ENCODE data around the gene GALNT9. TPM values are rescaled to one million over a fixed set of nuclear protein-coding genes. Genes with fewer than 3 reads are reported as not detected.

GALNT9 gene
- total RNA-seq, 2 experiments from 2014 or later = not detected

GRCh38 chr12:132229193-132229760, 100.1 kb downstream of the GALNT9 start:
- ChIA-PET POLR2A (no interaction called here), CTCF (no interaction called here)
- no peaks in the 10 kb centered on the region for H3K4me1 Mint-ChIP-seq (ENCODE audit: low read depth)
- H3K4me1 ChIP-seq (ENCODE audit: insufficient read depth, low read length) = no peaks in the 10 kb centered on the region
- no peak for ATAC-seq (ENCODE audit: poor library complexity)
- H3K27ac Mint-ChIP-seq = no peak overlapping the region
- intact Hi-C loops (cut with DNase I, micrococcal nuclease) = no loop called here
- H3K9me3 ChIP-seq (ENCODE audit: control insufficient read depth in 1 of 2, insufficient read depth in 1 of 2, low read length in 2 of 2) = peaks cover 0 to 7% of the 10 kb centered on the region in 2 experiments
- H3K36me3 ChIP-seq (ENCODE audit: insufficient read depth, low read length) = no peaks in the 10 kb centered on the region
- DNase-seq = no peak
- H3K36me3 Mint-ChIP-seq (ENCODE audit: low read depth) = no peaks in the 10 kb centered on the region
- H3K27me3 Mint-ChIP-seq = peaks cover 11% of the 10 kb centered on the region
- H3K4me3 ChIP-seq (ENCODE audit: low read length) = no peak overlapping the region
- TF ChIP-seq CTCF (IDR thresholded peaks at IDR 0.05) = no peak
- H3K9me3 Mint-ChIP-seq = no peaks in the 10 kb centered on the region
- no peak overlapping the region for H3K4me3 Mint-ChIP-seq
- no peak overlapping the region for H3K27ac ChIP-seq (ENCODE audit: low read depth in 1 of 2, low read length in 2 of 2)
- H3K27me3 ChIP-seq (ENCODE audit: control insufficient read depth in 1 of 2, insufficient read depth in 2 of 2, low read length in 2 of 2) = peaks cover 8 to 13% of the 10 kb centered on the region in 2 experiments

- Mint-ChIP-seq H3K36me3 (ENCODE audit: low read depth) (no peaks in the 10 kb centered on the region), H3K9me3 (no peaks in the 10 kb centered on the region), H3K27me3 (peaks cover 11% of the 10 kb centered on the region), H3K27ac (no peak overlapping the region), H3K4me3 (no peak overlapping the region), H3K4me1 (ENCODE audit: low read depth) (no peaks in the 10 kb centered on the region)
- no peak for TF ChIP-seq CTCF (IDR thresholded peaks at IDR 0.05)
- DNase-seq (no peak), ATAC-seq (ENCODE audit: poor library complexity) (no peak)
- Histone ChIP-seq H3K36me3 (ENCODE audit: insufficient read depth, low read length) (no peaks in the 10 kb centered on the region), H3K27me3 (ENCODE audit: control insufficient read depth in 1 of 2, insufficient read depth in 2 of 2, low read length in 2 of 2) (peaks cover 8 to 13% of the 10 kb centered on the region in 2 experiments), H3K4me3 (ENCODE audit: low read length) (no peak overlapping the region), H3K4me1 (ENCODE audit: insufficient read depth, low read length) (no peaks in the 10 kb centered on the region), H3K9me3 (ENCODE audit: control insufficient read depth in 1 of 2, insufficient read depth in 1 of 2, low read length in 2 of 2) (peaks cover 0 to 7% of the 10 kb centered on the region in 2 experiments), H3K27ac (ENCODE audit: low read depth in 1 of 2, low read length in 2 of 2) (no peak overlapping the region)
- CTCF ChIA-PET = no interaction called here
- intact Hi-C loops (cut with DNase I, micrococcal nuclease) = no loop called here
- POLR2A ChIA-PET = no interaction called here
These were observed 100.8 kb downstream of the GALNT9 start for GRCh38 chr12:132228476-132229192.

- Histone ChIP-seq H3K27me3 (ENCODE audit: control insufficient read depth in 1 of 2, insufficient read depth in 2 of 2, low read length in 2 of 2) (peaks cover 8 to 13% of the 10 kb centered on the region in 2 experiments), H3K4me3 (ENCODE audit: low read length) (no peak overlapping the region), H3K27ac (ENCODE audit: low read depth in 1 of 2, low read length in 2 of 2) (no peak overlapping the region), H3K9me3 (ENCODE audit: control insufficient read depth in 1 of 2, insufficient read depth in 1 of 2, low read length in 2 of 2) (peaks cover 0 to 7% of the 10 kb centered on the region in 2 experiments), H3K4me1 (ENCODE audit: insufficient read depth, low read length) (peaks cover 2% of the 10 kb centered on the region), H3K36me3 (ENCODE audit: insufficient read depth, low read length) (no peaks in the 10 kb centered on the region)
- H3K9me3 Mint-ChIP-seq = no peaks in the 10 kb centered on the region
- H3K27me3 Mint-ChIP-seq = peaks cover 11% of the 10 kb centered on the region
- no peaks in the 10 kb centered on the region for H3K36me3 Mint-ChIP-seq (ENCODE audit: low read depth)
- no peak for TF ChIP-seq CTCF (IDR thresholded peaks at IDR 0.05)
- H3K4me1 Mint-ChIP-seq (ENCODE audit: low read depth) = no peaks in the 10 kb centered on the region
- DNase-seq = no peak
- CTCF ChIA-PET = no interaction called here
- no peak for ATAC-seq (ENCODE audit: poor library complexity)
- intact Hi-C loops (cut with DNase I, micrococcal nuclease) = no loop called here
- no peak overlapping the region for H3K27ac Mint-ChIP-seq
- no peak overlapping the region for H3K4me3 Mint-ChIP-seq
- POLR2A ChIA-PET = no interaction called here
These were observed 101.5 kb downstream of the GALNT9 start for GRCh38 chr12:132227782-132228475.

Data from CD4-positive, alpha-beta T cell (primary cell).